ENCODE data around the gene TAB2. TPM values are rescaled to one million over a fixed set of nuclear protein-coding genes. Genes with fewer than 3 reads are reported as not detected.

Gene TAB2
- total RNA-seq, 1 experiment from 2014 or later, result 43.6 TPM

GRCh38 chr6:149403534-149403933 lies 86.0 kb downstream of the TAB2 start:
- H3K4me1 Mint-ChIP-seq (ENCODE audit: low read depth, unreplicated experiment), result peaks cover 7% of the 10 kb centered on the region
- no TSS peak for BruUV-seq (replicated peaks)
- no peak overlapping the region for H3K27ac Mint-ChIP-seq (ENCODE audit: unreplicated experiment)
- peaks cover 3% of the 10 kb centered on the region; the same call in 1 of the 2 replicates for H3K36me3 ChIP-seq (ENCODE audit: control insufficient read depth, insufficient read depth, low read length)
- intact Hi-C loops (cut with micrococcal nuclease; ENCODE audit: unreplicated experiment), result no loop called here
- H3K4me3 ChIP-seq (ENCODE audit: low read depth, low read length), result no peak overlapping the region
- no peaks in the 10 kb centered on the region for H3K9me3 ChIP-seq
- POLR2A ChIA-PET, result no interaction called here
- no peaks in the 10 kb centered on the region for H3K9me3 Mint-ChIP-seq (ENCODE audit: unreplicated experiment)
- H3K27me3 Mint-ChIP-seq (ENCODE audit: insufficient read depth, unreplicated experiment), result no peaks in the 10 kb centered on the region
- H3K4me1 ChIP-seq, result no peaks in the 10 kb centered on the region
- no peak for TF ChIP-seq CTCF (IDR thresholded peaks at IDR 0.05; ENCODE audit: insufficient read depth in 1 of 2, low read depth in 1 of 2, low read length in 1 of 2, severe bottlenecking in 1 of 2, unreplicated experiment in 1 of 2)
- no peak overlapping the region for H3K4me3 Mint-ChIP-seq (ENCODE audit: unreplicated experiment)
- no peaks in the 10 kb centered on the region for H3K27me3 ChIP-seq (replicated peaks; ENCODE audit: control insufficient read depth, insufficient read depth, low read length)
- peaks cover 56% of the 10 kb centered on the region for H3K36me3 Mint-ChIP-seq (ENCODE audit: insufficient read depth, unreplicated experiment)
- CTCF ChIA-PET, result no interaction called here
- DNase-seq, result no peak

- intact Hi-C loops (cut with micrococcal nuclease; ENCODE audit: unreplicated experiment), result no loop called here
- peaks cover 7% of the 10 kb centered on the region for H3K4me1 Mint-ChIP-seq (ENCODE audit: low read depth, unreplicated experiment)
Measured at GRCh38 chr6:149405823-149406765, 88.6 kb downstream of the TAB2 start.

DNA sequence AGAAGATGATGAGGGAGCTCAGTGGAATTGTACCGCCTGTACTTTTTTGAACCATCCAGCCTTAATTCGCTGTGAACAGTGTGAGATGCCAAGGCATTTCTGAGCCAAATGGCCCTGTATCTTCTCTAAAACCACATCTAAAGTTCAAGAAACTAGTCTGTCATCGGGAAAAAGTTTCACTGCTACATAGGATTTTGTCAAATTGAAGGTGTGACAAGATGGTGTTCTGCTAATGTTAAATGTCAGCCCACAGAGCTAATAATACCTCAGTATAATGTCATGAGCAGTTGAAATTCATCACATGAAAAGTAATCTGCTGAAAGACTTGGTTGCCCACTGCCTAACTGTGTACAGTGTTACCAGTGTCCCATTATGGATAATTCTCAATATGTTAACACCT lies 92.1 kb downstream of the TAB2 start:
- Histone ChIP-seq H3K4me3 (ENCODE audit: low read depth, low read length) (no peak overlapping the region), H3K27me3 (replicated peaks; ENCODE audit: control insufficient read depth, insufficient read depth, low read length) (no peaks in the 10 kb centered on the region), H3K36me3 (ENCODE audit: control insufficient read depth, insufficient read depth, low read length) (no peaks in the 10 kb centered on the region; the same call in none of the 2 replicates), H3K4me1 (no peaks in the 10 kb centered on the region), H3K9me3 (no peaks in the 10 kb centered on the region)
- no TSS peak for BruUV-seq (replicated peaks)
- no peaks in the 10 kb centered on the region for H3K9me3 Mint-ChIP-seq (ENCODE audit: unreplicated experiment)
- peaks cover 30% of the 10 kb centered on the region for H3K36me3 Mint-ChIP-seq (ENCODE audit: insufficient read depth, unreplicated experiment)
- intact Hi-C loops (cut with micrococcal nuclease; ENCODE audit: unreplicated experiment), result no loop called here
- POLR2A ChIA-PET, result no interaction called here
- no peak overlapping the region for H3K4me3 Mint-ChIP-seq (ENCODE audit: unreplicated experiment)
- DNase-seq, result no peak
- H3K4me1 Mint-ChIP-seq (ENCODE audit: low read depth, unreplicated experiment), result peaks cover 7% of the 10 kb centered on the region
- no peak overlapping the region for H3K27ac Mint-ChIP-seq (ENCODE audit: unreplicated experiment)
- CTCF ChIA-PET, result no interaction called here
- no peaks in the 10 kb centered on the region for H3K27me3 Mint-ChIP-seq (ENCODE audit: insufficient read depth, unreplicated experiment)
- no peak for TF ChIP-seq CTCF (IDR thresholded peaks at IDR 0.05; ENCODE audit: insufficient read depth in 1 of 2, low read depth in 1 of 2, low read length in 1 of 2, severe bottlenecking in 1 of 2, unreplicated experiment in 1 of 2)

More at GRCh38 chr6:149405823-149406765, 88.6 kb downstream of the TAB2 start:
- ChIA-PET POLR2A (no interaction called here), CTCF (no interaction called here)
- Histone ChIP-seq H3K4me3 (ENCODE audit: low read depth, low read length) (no peak overlapping the region), H3K36me3 (ENCODE audit: control insufficient read depth, insufficient read depth, low read length) (no peaks in the 10 kb centered on the region), H3K9me3 (no peaks in the 10 kb centered on the region), H3K27me3 (replicated peaks; ENCODE audit: control insufficient read depth, insufficient read depth, low read length) (no peaks in the 10 kb centered on the region), H3K4me1 (no peaks in the 10 kb centered on the region)
- peak overlapping the region; percentile 62 for H3K27ac Mint-ChIP-seq (ENCODE audit: unreplicated experiment)
- BruUV-seq (replicated peaks), result no TSS peak
- H3K27me3 Mint-ChIP-seq (ENCODE audit: insufficient read depth, unreplicated experiment), result no peaks in the 10 kb centered on the region
- H3K9me3 Mint-ChIP-seq (ENCODE audit: unreplicated experiment), result no peaks in the 10 kb centered on the region
- DNase-seq, result no peak
- no peak for TF ChIP-seq CTCF (IDR thresholded peaks at IDR 0.05; ENCODE audit: insufficient read depth in 1 of 2, low read depth in 1 of 2, low read length in 1 of 2, severe bottlenecking in 1 of 2, unreplicated experiment in 1 of 2)
- H3K4me3 Mint-ChIP-seq (ENCODE audit: unreplicated experiment), result no peak overlapping the region
- H3K36me3 Mint-ChIP-seq (ENCODE audit: insufficient read depth, unreplicated experiment), result peaks cover 45% of the 10 kb centered on the region

Data from Caco-2 (cell line).